A673 (cell line): Measurements from ENCODE around the gene LMO7. TPM values are rescaled to one million over a fixed set of nuclear protein-coding genes. Genes with fewer than 3 reads are reported as not detected.
A peak's percentile ranks its signal among the peaks of the same experiment; 100 is the strongest.
"Not testable (repeated sequence)": the region's sequence is repeated elsewhere in the genome, so short reads cannot be mapped to it uniquely, and the experiment has no call there.

ENCODE experiments used
- BruUV-seq: library from RNA; stranded (reverse); fragments of 400-500 nt; replicated peaks from 2 replicates; lab custom pipeline; 2021; lab: Mats Ljungman, UMichigan
- CTCF ChIA-PET: fragments of 300-600 bp; sonication (Branson Sonifier 250); formaldehyde crosslinking; loops from one replicate; lab custom pipeline; 2022; ENCODE audit warnings: antibody characterized with exemption; lab: Charles Lee
- POLR2A ChIA-PET: fragments of 300-600 bp; sonication (Branson Sonifier 250); formaldehyde crosslinking; loops from one replicate; lab custom pipeline; 2022; ENCODE audit warnings: antibody characterized with exemption; ENCODE audit not compliant: low non-redundant PET; lab: Charles Lee
- DNase-seq: peaks from one replicate; pipeline ENCODE4 v3.0.0-alpha.2; 2015; ENCODE audit warnings: low spot score
- H3K27ac ChIP-seq: fragments of 200-600 bp; sonication (generic); 2 replicates; pipeline ENCODE4 v1.5.1; 2016; ENCODE audit warnings: mixed run types, low read depth, mild to moderate bottlenecking, mixed read lengths, antibody characterized with exemption, low read length; ENCODE audit not compliant: poor library complexity, severe bottlenecking
- H3K27me3 ChIP-seq: fragments of 200-600 bp; sonication (generic); replicated peaks from 2 replicates; pipeline ENCODE4 v1.6.1; 2017; ENCODE audit warnings: mixed run types, low read depth, mild to moderate bottlenecking, mixed read lengths, antibody characterized with exemption, low read length; ENCODE audit not compliant: insufficient read depth, poor library complexity
- H3K36me3 ChIP-seq: fragments of 200-600 bp; sonication (generic); 2 replicates; pipeline ENCODE4 v1.6.1; 2016; ENCODE audit warnings: mixed run types, mild to moderate bottlenecking, mixed read lengths, antibody characterized with exemption, low read length; ENCODE audit not compliant: insufficient read depth, poor library complexity, severe bottlenecking
- H3K4me1 ChIP-seq: fragments of 200-600 bp; sonication (generic); 2 replicates; pipeline ENCODE4 v1.6.1; 2017; ENCODE audit warnings: mixed run types, mild to moderate bottlenecking, mixed read lengths, antibody characterized with exemption, low read length; ENCODE audit not compliant: insufficient read depth, poor library complexity, severe bottlenecking
- H3K4me3 ChIP-seq: fragments of 200-600 bp; sonication (generic); 2 replicates; pipeline ENCODE4 v1.5.1; 2016; ENCODE audit warnings: low read depth, mixed run types, mild to moderate bottlenecking, mixed read lengths, low read length; ENCODE audit not compliant: poor library complexity, severe bottlenecking
- H3K9me3 ChIP-seq: fragments of 200-600 bp; sonication (generic); 2 replicates; pipeline ENCODE4 v1.6.1; 2016; ENCODE audit warnings: mixed run types, low read depth, mild to moderate bottlenecking, mixed read lengths, antibody characterized with exemption, low read length; ENCODE audit not compliant: poor library complexity, severe bottlenecking
- EZH2 ChIP-seq: fragments of 200-600 bp; sonication (generic); IDR thresholded peaks from 2 replicates; pipeline ENCODE4 v1.6.1; 2017; ENCODE audit warnings: borderline replicate concordance, low read depth, mild to moderate bottlenecking, mixed read lengths, antibody characterized with exemption, low read length; ENCODE audit not compliant: poor library complexity, severe bottlenecking
- intact Hi-C: fragments of 100-400 bp; cut with micrococcal nuclease; formaldehyde crosslinking; loops from one replicate; pipeline ENCODE4 v1.10.0; 2022; ENCODE audit not compliant: unreplicated experiment
- total RNA-seq: library from RNA; stranded (reverse); gene quantifications from 2 replicates; pipeline ENCODE4 v1.2.3, GENCODE V29; 2021
- TF ChIP-seq, protein P1 (sequence below): fragments of 300-800, 200-600 bp; sonication (generic); conservative IDR thresholded peaks from 2 replicates; pipeline ENCODE4 v1.5.1; 2017; ENCODE audit warnings: low read depth, mild to moderate bottlenecking, antibody characterized with exemption, low read length, moderate library complexity, mixed read lengths

LMO7 gene
- total RNA-seq, 1 experiment from 2014 or later: 20.3 TPM

DNA sequence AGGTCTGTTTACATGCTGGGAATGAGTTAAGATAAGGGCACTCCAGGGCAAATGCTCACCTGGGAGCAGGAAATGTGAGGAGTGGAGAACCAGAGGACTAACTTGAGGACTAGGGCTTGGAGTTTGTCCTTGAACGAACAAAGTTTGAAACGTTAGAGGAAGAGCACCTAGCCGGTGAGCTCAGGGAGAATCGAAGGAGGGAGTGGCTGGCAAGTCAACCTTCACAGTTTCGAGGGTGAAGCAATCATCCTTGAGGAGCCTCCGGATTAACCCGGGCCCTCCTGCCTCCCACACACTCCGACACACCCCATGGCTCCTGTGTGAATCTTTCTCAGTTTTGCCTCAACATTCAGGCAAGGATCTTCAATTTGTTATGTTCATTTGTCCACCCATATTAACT lies 58.6 kb downstream of the LMO7 start:
- POLR2A ChIA-PET: no interaction called here
- DNase-seq: no peak
- intact Hi-C loops: loop anchor here (2.0 to 5.0 kb wide), 4 partner anchors 108 to 1208 kb away; no protein-coding TSS in a partner anchor
- no peak for TF ChIP-seq EZH2
- TF ChIP-seq, protein P1, sequence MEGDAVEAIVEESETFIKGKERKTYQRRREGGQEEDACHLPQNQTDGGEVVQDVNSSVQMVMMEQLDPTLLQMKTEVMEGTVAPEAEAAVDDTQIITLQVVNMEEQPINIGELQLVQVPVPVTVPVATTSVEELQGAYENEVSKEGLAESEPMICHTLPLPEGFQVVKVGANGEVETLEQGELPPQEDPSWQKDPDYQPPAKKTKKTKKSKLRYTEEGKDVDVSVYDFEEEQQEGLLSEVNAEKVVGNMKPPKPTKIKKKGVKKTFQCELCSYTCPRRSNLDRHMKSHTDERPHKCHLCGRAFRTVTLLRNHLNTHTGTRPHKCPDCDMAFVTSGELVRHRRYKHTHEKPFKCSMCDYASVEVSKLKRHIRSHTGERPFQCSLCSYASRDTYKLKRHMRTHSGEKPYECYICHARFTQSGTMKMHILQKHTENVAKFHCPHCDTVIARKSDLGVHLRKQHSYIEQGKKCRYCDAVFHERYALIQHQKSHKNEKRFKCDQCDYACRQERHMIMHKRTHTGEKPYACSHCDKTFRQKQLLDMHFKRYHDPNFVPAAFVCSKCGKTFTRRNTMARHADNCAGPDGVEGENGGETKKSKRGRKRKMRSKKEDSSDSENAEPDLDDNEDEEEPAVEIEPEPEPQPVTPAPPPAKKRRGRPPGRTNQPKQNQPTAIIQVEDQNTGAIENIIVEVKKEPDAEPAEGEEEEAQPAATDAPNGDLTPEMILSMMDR: no peak
- no TSS peak for BruUV-seq
- H3K27ac ChIP-seq: no peak overlapping the region
- H3K9me3 ChIP-seq: peaks cover 6% of the 10 kb centered on the region
- H3K4me1 ChIP-seq: no peaks in the 10 kb centered on the region
- no peaks in the 10 kb centered on the region for H3K36me3 ChIP-seq
- H3K4me3 ChIP-seq: no peak overlapping the region
- CTCF ChIA-PET: no interaction called here
- H3K27me3 ChIP-seq: no peaks in the 10 kb centered on the region

DNA sequence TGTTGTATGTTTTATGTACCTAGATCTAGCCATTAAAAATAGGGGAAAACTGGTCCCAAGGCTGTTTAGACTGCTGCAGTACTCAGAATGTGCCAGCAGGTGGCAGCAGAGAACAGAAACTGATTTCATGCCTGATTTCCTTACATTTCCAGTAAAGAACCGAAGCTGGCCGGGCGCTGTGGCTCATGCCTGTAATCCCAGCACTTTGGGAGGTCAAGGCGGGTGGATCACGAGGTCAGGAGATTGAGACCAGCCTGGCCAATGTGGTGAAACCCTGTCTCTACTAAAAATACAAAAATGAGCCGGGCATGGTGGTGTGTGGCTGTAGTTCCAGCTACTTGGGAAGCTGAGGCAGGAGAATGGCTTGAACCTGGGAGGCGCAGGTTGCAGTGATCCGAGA lies 59.8 kb downstream of the LMO7 start:
- TF ChIP-seq, protein P1: peak; percentile 82
- CTCF ChIA-PET: interaction anchor here (0.6 to 1.9 kb wide), 7 partner anchors 8 to 1208 kb away, joined by 3 to 7 read pairs (median 3); no protein-coding TSS in a partner anchor
- H3K27me3 ChIP-seq, H3K4me3 ChIP-seq, BruUV-seq, H3K9me3 ChIP-seq, H3K36me3 ChIP-seq, H3K4me1 ChIP-seq, H3K27ac ChIP-seq: not testable (repeated sequence)
- POLR2A ChIA-PET: interaction anchor here (0.6 kb wide), 1 partner anchor 1479 kb away, joined by 3 read pairs; no protein-coding TSS in a partner anchor
- intact Hi-C loops: loop anchor here (2.0 to 5.0 kb wide), 4 partner anchors 106 to 1206 kb away; no protein-coding TSS in a partner anchor
- DNase-seq: peak; percentile 75

DNA sequence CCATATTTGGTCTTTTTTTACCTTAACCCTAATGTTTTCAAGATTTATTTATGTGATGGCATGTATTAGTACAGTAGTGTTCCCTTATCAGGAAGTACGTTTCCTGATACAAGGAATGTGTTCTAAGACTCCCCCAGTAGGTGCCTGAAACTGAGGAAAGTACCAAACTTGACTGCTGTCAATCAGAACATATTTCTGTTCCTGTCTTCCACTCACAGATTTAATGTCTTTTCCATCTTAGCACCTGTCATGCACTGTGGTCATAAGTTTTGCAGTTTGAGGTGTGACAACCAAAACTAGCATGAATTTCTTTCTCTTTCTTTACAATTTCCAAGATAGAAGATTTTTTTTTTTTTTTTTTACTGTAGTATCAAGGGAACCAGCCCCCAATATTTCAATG lies 62.9 kb downstream of the LMO7 start:
- Histone ChIP-seq H3K4me3 (no peak overlapping the region), H3K27ac (no peak overlapping the region), H3K27me3 (no peaks in the 10 kb centered on the region), H3K36me3 (no peaks in the 10 kb centered on the region), H3K9me3 (peaks cover 6% of the 10 kb centered on the region), H3K4me1 (no peaks in the 10 kb centered on the region)
- DNase-seq: no peak
- no peak for TF ChIP-seq EZH2
- TF ChIP-seq, protein P1: no peak
- ChIA-PET CTCF (no interaction called here), POLR2A (no interaction called here)
- intact Hi-C loops: loop anchor here (5.0 kb wide), 2 partner anchors 103 to 1203 kb away; no protein-coding TSS in a partner anchor
- no TSS peak for BruUV-seq

DNA sequence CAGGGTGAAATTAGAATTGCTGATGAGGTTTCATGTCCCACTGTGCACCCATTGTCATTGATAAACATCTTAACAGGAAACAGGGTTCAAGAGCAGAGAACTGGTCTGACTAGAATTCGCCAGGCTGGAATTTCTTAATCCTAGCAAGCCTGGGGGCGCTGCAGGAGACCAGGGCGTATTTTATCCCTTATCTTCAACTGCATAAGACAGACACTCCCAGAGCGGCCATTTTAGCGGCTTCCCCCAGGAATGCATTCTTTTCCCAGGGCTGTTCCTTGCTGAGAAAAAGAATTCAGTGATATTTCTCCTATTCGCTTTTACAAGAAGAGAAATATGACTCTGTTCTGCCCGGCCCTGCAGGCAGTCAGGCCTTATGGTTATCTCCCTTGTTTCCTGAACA lies 63.6 kb downstream of the LMO7 start:
- CTCF ChIA-PET, H3K27ac ChIP-seq, BruUV-seq, H3K4me3 ChIP-seq, H3K9me3 ChIP-seq, DNase-seq, POLR2A ChIA-PET, H3K4me1 ChIP-seq, H3K27me3 ChIP-seq, H3K36me3 ChIP-seq: not testable (repeated sequence)
- intact Hi-C loops: loop anchor here (5.0 kb wide), 2 partner anchors 103 to 1203 kb away; no protein-coding TSS in a partner anchor
